SU-DHL-6 (cell line): ENCODE data around the gene HIBADH.
"Not testable (repeated sequence)": the region's sequence is repeated elsewhere in the genome, so short reads cannot be mapped to it uniquely, and the experiment has no call there.

ENCODE experiments used
- EZH2phosphoT487 ChIP-seq: fragments of 200-600 bp; sonication (generic), shearing (Covaris generic); conservative IDR thresholded peaks from 2 replicates; pipeline ENCODE4 v1.6.1; 2018; ENCODE audit warnings: mild to moderate bottlenecking, antibody characterized with exemption, low read length, moderate library complexity, mixed read lengths
- TF ChIP-seq, protein P1 (sequence below): fragments of 200-600 bp; sonication (generic); IDR thresholded peaks from one replicate; pipeline ENCODE4 v1.5.1; 2017; ENCODE audit warnings: antibody characterized with exemption, mild to moderate bottlenecking, low read length, moderate library complexity; ENCODE audit not compliant: insufficient read depth, poor library complexity, severe bottlenecking

DNA sequence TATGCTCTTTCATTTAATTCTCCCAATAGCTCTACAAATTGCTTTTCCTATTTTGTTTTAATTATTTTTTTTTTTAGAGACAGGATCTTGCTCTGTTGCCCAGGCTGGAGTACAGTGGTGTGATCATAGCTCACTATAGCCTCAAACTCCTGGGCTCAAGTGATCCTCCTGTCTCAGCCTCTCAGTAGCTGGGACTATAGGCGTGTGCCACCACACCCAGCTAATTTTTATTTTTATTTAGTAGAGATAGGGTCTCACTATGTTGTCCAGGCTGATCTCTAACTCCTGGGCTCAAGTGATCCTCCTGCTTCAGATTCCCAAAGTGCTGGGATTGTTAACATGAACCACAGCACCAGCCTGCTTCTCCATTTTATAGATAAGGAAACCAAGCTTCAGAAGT is 151.3 kb downstream of the HIBADH start:
- TF ChIP-seq, protein P1, sequence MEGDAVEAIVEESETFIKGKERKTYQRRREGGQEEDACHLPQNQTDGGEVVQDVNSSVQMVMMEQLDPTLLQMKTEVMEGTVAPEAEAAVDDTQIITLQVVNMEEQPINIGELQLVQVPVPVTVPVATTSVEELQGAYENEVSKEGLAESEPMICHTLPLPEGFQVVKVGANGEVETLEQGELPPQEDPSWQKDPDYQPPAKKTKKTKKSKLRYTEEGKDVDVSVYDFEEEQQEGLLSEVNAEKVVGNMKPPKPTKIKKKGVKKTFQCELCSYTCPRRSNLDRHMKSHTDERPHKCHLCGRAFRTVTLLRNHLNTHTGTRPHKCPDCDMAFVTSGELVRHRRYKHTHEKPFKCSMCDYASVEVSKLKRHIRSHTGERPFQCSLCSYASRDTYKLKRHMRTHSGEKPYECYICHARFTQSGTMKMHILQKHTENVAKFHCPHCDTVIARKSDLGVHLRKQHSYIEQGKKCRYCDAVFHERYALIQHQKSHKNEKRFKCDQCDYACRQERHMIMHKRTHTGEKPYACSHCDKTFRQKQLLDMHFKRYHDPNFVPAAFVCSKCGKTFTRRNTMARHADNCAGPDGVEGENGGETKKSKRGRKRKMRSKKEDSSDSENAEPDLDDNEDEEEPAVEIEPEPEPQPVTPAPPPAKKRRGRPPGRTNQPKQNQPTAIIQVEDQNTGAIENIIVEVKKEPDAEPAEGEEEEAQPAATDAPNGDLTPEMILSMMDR, result not testable (repeated sequence)
- TF ChIP-seq EZH2phosphoT487, result not testable (repeated sequence)
